NT2/D1 (cell line): Measurements from ENCODE around the gene LIMS1.
"Not testable (repeated sequence)": the region's sequence is repeated elsewhere in the genome, so short reads cannot be mapped to it uniquely, and the experiment has no call there.

Source experiments
- DNase-seq: peaks from one replicate; pipeline ENCODE4 v3.0.0-alpha.2; 2011; ENCODE audit warnings: low read depth, low spot score
- H3K27me3 ChIP-seq: 2 replicates; pipeline ENCODE4 v1.6.0; 2011; ENCODE audit warnings: mild to moderate bottlenecking; ENCODE audit not compliant: insufficient read length, insufficient read depth
- H3K36me3 ChIP-seq: 2 replicates; pipeline ENCODE4 v1.6.1; 2011; ENCODE audit warnings: mild to moderate bottlenecking, low read length, mixed read lengths; ENCODE audit not compliant: insufficient read depth, insufficient read length
- H3K4me1 ChIP-seq: 2 replicates; pipeline ENCODE4 v1.5.1; 2011; ENCODE audit not compliant: insufficient read depth, insufficient read length
- H3K4me3 ChIP-seq: 2 replicates; pipeline ENCODE4 v1.5.1; 2011; ENCODE audit warnings: low read depth; ENCODE audit not compliant: insufficient read length
- H3K9ac ChIP-seq: 2 replicates; pipeline ENCODE4 v1.6.0; 2011; ENCODE audit warnings: low read depth; ENCODE audit not compliant: insufficient read length
- H3K9me3 ChIP-seq: 2 replicates; pipeline ENCODE4 v1.5.1; 2011; ENCODE audit warnings: mild to moderate bottlenecking, low read length; ENCODE audit not compliant: insufficient read depth
- SUZ12 ChIP-seq: IDR thresholded peaks from 2 replicates; pipeline ENCODE4 v1.6.1; 2011; ENCODE audit not compliant: insufficient read length, insufficient read depth; ENCODE audit errors: extremely low read depth
- YY1 ChIP-seq: IDR thresholded peaks from 2 replicates; pipeline ENCODE4 v1.6.1; 2011; ENCODE audit not compliant: insufficient read length, insufficient read depth
- ZNF274 ChIP-seq: IDR thresholded peaks from 2 replicates; pipeline ENCODE4 v1.6.1; 2011; ENCODE audit warnings: mild to moderate bottlenecking, low read depth, low read length

The LIMS1 gene

GRCh38 chr2:108643261-108643849 is 109.1 kb downstream of the LIMS1 start:
- H3K27me3 ChIP-seq: no peaks in the 10 kb centered on the region
- no peaks in the 10 kb centered on the region for H3K4me1 ChIP-seq
- no peak for TF ChIP-seq SUZ12
- TF ChIP-seq ZNF274: no peak
- no peak for TF ChIP-seq YY1
- no peak overlapping the region for H3K9ac ChIP-seq
- no peaks in the 10 kb centered on the region; the same call in 1 of the 2 replicates for H3K9me3 ChIP-seq
- H3K36me3 ChIP-seq: peaks cover 9% of the 10 kb centered on the region
- H3K4me3 ChIP-seq: no peak overlapping the region
- no peak for DNase-seq

DNA sequence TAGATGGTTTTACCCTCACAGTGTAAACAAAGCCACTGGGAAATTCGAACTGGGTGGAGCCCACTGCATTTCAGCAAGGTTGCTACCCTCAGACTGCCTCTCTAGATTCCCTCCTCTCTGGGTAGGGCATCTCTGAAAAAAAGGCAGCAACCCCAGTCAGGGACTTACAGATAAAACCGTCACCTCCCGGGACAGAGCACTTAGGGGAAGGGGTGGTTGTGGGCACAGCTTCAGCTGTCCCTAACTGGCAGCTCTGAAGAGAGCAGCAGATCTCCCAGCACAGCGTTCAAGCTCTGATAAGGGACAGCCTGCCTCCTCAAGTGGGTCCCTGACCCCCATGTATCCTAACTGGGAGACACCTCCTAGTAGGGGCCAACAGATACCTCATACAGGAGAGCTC is 109.6 kb downstream of the LIMS1 start:
- H3K9me3 ChIP-seq, H3K4me1 ChIP-seq, H3K9ac ChIP-seq, DNase-seq, H3K36me3 ChIP-seq, H3K4me3 ChIP-seq, H3K27me3 ChIP-seq: not testable (repeated sequence)

GRCh38 chr2:108644446-108644845 is 110.2 kb downstream of the LIMS1 start:
- not testable (repeated sequence) for H3K4me1 ChIP-seq, H3K9ac ChIP-seq, H3K4me3 ChIP-seq, DNase-seq, H3K9me3 ChIP-seq, H3K27me3 ChIP-seq, H3K36me3 ChIP-seq

DNA sequence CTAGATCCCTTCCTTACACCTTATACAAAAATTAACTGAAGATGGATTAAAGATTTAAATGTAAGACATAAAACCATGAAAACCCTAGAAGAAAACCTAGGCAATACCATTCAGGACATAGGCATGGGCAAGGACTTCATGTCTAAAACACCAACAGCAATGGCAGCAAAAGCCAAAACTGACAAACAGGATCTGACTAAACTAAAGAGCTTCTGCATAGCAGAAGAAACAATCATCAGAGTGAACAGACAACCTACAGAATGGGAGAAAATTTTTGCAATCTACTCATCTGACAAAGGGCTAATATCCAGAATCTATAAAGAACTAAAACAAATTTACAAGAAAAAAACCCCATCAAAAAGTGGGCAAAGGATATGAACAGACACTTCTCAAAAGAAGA is 114.5 kb downstream of the LIMS1 start:
- not testable (repeated sequence) for H3K4me1 ChIP-seq, H3K36me3 ChIP-seq, H3K9me3 ChIP-seq, H3K4me3 ChIP-seq, H3K9ac ChIP-seq, H3K27me3 ChIP-seq, DNase-seq

DNA sequence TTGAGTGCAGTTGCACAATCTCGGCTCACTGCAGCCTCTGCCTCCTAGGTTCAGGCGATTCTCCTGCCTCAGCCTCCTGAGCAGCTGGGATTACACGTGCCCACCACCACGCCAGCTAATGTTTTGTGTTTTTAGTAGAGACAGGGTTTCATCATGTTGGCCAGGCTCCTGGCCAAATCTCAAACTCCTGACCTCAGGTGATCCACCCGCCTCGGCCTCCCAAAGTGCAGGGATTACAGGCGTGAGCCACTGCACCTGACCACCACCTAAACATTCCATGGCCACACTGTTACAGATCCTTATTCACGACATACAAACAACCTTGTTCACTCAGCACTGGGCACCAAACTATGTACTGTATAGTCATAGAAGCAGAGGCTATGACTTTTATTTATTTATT is 116.2 kb downstream of the LIMS1 start:
- not testable (repeated sequence) for H3K27me3 ChIP-seq, H3K4me1 ChIP-seq, H3K36me3 ChIP-seq, H3K4me3 ChIP-seq, H3K9ac ChIP-seq, DNase-seq, H3K9me3 ChIP-seq

- H3K4me1 ChIP-seq, H3K9ac ChIP-seq, H3K9me3 ChIP-seq, H3K4me3 ChIP-seq, H3K27me3 ChIP-seq, H3K36me3 ChIP-seq, DNase-seq: not testable (repeated sequence)
Measured at GRCh38 chr2:108651468-108651867, 117.2 kb downstream of the LIMS1 start.

DNA sequence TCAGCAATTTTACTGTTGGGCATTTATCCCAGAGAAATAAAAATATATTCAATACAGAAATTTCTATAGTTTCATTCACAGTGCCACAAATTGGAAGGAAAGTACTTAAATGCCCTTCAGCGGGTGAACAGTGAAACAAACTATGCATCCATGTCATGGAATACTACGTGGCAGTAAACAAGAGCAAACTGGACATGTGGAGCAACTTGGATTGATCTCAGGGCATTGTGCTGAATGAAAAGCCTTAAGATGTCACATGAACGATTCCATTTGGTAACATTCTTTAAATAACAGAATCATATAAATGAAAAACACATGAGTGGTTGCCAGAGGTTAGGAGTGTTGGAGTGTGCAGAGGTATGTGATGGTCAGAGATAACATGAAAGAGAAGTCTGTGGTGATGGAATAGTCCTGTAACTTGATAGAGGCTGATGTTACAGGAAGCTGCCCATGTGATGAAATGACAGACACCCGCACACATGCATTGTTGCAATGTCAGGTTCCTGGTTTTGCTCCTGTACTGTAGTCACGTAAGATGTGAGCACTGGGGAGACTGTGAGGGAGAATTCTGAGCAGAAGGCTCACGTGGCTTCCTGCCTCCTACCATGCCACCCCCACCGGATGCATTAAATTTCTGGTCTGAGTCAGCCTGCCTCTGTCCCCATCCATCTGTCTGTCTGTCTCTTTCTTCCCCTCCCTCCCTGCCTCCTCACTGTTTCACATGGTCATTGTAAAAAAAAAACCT is 118.1 kb downstream of the LIMS1 start:
- H3K4me3 ChIP-seq, DNase-seq, H3K9ac ChIP-seq, H3K36me3 ChIP-seq, H3K4me1 ChIP-seq, H3K9me3 ChIP-seq, H3K27me3 ChIP-seq: not testable (repeated sequence)

- not testable (repeated sequence) for H3K9me3 ChIP-seq, H3K9ac ChIP-seq, DNase-seq
Measured at GRCh38 chr2:108653425-108653824, 119.2 kb downstream of the LIMS1 start.

DNA sequence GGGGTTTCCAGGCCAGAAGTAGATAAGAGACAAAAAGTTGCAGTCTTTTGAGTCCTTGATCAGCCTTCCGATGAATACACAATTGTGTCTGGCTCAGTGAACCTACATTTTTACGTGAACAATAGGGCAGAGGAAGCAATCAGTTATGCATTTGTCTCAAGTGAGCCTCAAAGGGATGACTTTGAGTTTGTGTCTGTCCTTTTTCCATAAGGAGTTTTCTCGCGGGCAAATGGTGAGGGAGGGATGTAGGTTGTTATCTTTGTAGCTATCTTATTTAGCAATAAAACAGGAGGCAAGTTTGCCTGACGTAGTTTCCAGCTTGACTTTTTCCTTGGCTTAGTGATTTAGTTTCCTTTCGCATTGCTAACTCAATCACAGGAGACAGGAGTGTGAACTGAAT is 119.6 kb downstream of the LIMS1 start:
- not testable (repeated sequence) for H3K4me1 ChIP-seq, H3K9me3 ChIP-seq, H3K36me3 ChIP-seq, H3K4me3 ChIP-seq, H3K27me3 ChIP-seq, DNase-seq, H3K9ac ChIP-seq

More at GRCh38 chr2:108653425-108653824, 119.2 kb downstream of the LIMS1 start:
- not testable (repeated sequence) for H3K4me3 ChIP-seq, H3K36me3 ChIP-seq, H3K27me3 ChIP-seq, H3K4me1 ChIP-seq

DNA sequence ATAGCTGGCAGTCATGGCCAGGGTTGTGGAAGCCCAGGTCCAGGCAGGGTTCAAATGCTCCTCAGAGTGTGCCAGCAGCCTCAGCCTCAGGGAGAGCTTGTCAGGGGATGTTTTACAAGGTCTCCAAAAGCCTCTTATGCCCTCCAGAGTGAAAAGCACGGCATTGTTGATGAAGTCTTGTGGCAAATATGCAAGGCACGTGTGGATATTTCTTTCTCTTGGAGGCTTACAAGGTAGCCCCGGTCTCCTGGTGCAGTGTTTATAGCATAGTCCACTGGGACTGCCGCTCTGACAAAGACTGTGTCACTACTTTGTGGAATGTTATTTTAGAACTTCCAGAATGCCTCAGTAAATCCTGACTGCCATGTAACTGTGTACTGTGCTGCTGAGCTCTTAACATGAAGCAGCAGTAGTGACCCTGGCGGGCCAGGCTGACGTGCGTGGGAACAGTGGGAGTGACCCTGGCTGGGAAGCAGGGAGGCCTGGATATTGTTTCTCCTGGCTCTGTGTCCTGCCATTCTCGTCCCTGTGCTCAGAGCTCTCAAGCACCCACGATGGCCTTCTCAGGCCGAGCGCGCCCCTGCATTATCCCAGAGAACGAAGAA is 120.4 kb downstream of the LIMS1 start:
- H3K9me3 ChIP-seq, H3K4me1 ChIP-seq, H3K4me3 ChIP-seq, H3K36me3 ChIP-seq, H3K27me3 ChIP-seq, DNase-seq, H3K9ac ChIP-seq: not testable (repeated sequence)

- H3K9ac ChIP-seq, H3K4me1 ChIP-seq: not testable (repeated sequence)
Measured at GRCh38 chr2:108655270-108655669, 121.0 kb downstream of the LIMS1 start.

More at GRCh38 chr2:108655270-108655669, 121.0 kb downstream of the LIMS1 start:
- DNase-seq, H3K36me3 ChIP-seq, H3K27me3 ChIP-seq, H3K4me3 ChIP-seq, H3K9me3 ChIP-seq: not testable (repeated sequence)
